GM12878 (cell line): ENCODE data around the gene NTSR1. TPM values are rescaled to one million over a fixed set of nuclear protein-coding genes. Genes with fewer than 3 reads are reported as not detected.

Experiments
- ATAC-seq: fragments of 200-7000 bp; cut with Tn5 transposase; 3 replicates; pipeline ENCODE4 v1.9.1; 2020; ENCODE audit warnings: mild to moderate bottlenecking, moderate library complexity
- BruUV-seq: library from RNA; stranded (reverse); fragments of 400-500 nt; replicated peaks from 2 replicates; lab custom pipeline; 2021; lab: Mats Ljungman, UMichigan
- CTCF ChIA-PET: fragments of 300-600 bp; sonication (Branson Sonifier 250); formaldehyde crosslinking; extraction: SDS; loops from one replicate; lab custom pipeline; 2021; ENCODE audit warnings: inconsistent platforms; lab: Yijun Ruan, JAX
- POLR2A ChIA-PET: fragments of 350-600 bp; formaldehyde crosslinking; extraction: SDS; loops from one replicate; lab custom pipeline; 2021; ENCODE audit warnings: inconsistent platforms; lab: Charles Lee
- RAD21 ChIA-PET: fragments of 300-600 bp; sonication (Branson Sonifier 250); formaldehyde crosslinking; loops from one replicate; lab custom pipeline; 2023; ENCODE audit warnings: antibody characterized with exemption; ENCODE audit not compliant: unreplicated experiment; lab: Charles Lee
- SMC1A ChIA-PET: fragments of 300-600 bp; sonication (Branson Sonifier 250); formaldehyde crosslinking; loops from one replicate; lab custom pipeline; 2023; ENCODE audit not compliant: unreplicated experiment, uncharacterized antibody; lab: Charles Lee
- DNase-seq: peaks from one replicate; pipeline ENCODE4 v3.0.0-alpha.2; 2011; ENCODE audit warnings: low read depth, low spot score
- FAIRE-seq: peaks from 3 replicates; lab custom pipeline; 2011; peaks lifted over from hg19 to GRCh38; lab: Jason Lieb, UNC
- H2AFZ ChIP-seq: 2 replicates; pipeline ENCODE4 v1.6.0; 2011; ENCODE audit warnings: low read depth, low read length, control low read depth; ENCODE audit not compliant: control insufficient read depth
- H3K27ac ChIP-seq: 2 replicates; pipeline ENCODE4 v1.5.1; 2011; ENCODE audit warnings: control low read depth; ENCODE audit not compliant: control insufficient read depth, insufficient read depth
- H3K27me3 ChIP-seq, 2 experiments: replicated peaks in 1 of 2; 2 replicates each; pipeline versions ENCODE4 v1.6.0 to v1.6.1; 2011; ENCODE audit warnings: low read length in 1 of 2; ENCODE audit not compliant: control insufficient read depth in 2 of 2, insufficient read depth in 2 of 2
- H3K36me3 ChIP-seq, 2 experiments: 2 replicates each; pipeline ENCODE4 v1.5.1; 2011; ENCODE audit warnings: low read length in 1 of 2; ENCODE audit not compliant: control insufficient read depth in 2 of 2, insufficient read depth in 2 of 2
- H3K4me1 ChIP-seq: 2 replicates; pipeline ENCODE4 v1.6.1; 2011; ENCODE audit warnings: mild to moderate bottlenecking, low read length, moderate library complexity, mixed read lengths; ENCODE audit not compliant: control insufficient read depth, insufficient read depth
- H3K4me2 ChIP-seq: 2 replicates; pipeline ENCODE4 v1.6.0; 2011; ENCODE audit warnings: control low read depth; ENCODE audit not compliant: control insufficient read depth, insufficient read depth
- H3K4me3 ChIP-seq: fragments of 200-600 bp; sonication (generic); 2 replicates; pipeline ENCODE4 v1.5.1; 2016
- H3K79me2 ChIP-seq: 2 replicates; pipeline ENCODE4 v1.6.0; 2011; ENCODE audit warnings: low read length; ENCODE audit not compliant: control insufficient read depth, insufficient read depth
- H3K9ac ChIP-seq: 2 replicates; pipeline ENCODE4 v1.8.0; 2011; ENCODE audit warnings: low read length, control low read depth, mixed read lengths; ENCODE audit not compliant: control insufficient read depth, insufficient read depth
- H3K9me3 ChIP-seq: replicated peaks from 3 replicates; pipeline ENCODE4 v1.5.1; 2011; ENCODE audit warnings: mild to moderate bottlenecking, low read length; ENCODE audit not compliant: control insufficient read depth, insufficient read depth
- H4K20me1 ChIP-seq: 2 replicates; pipeline ENCODE4 v1.6.0; 2011; ENCODE audit not compliant: control insufficient read depth, insufficient read depth
- BCL3 ChIP-seq: IDR thresholded peaks from 2 replicates; pipeline ENCODE4 v1.6.1; 2011; ENCODE audit warnings: borderline replicate concordance, low read depth, mild to moderate bottlenecking, moderate library complexity, low read length; ENCODE audit not compliant: insufficient read depth, poor library complexity, severe bottlenecking
- EZH2 ChIP-seq: IDR thresholded peaks from 2 replicates; pipeline ENCODE4 v1.6.1; 2012; ENCODE audit warnings: low read depth, mild to moderate bottlenecking, control low read depth, inconsistent platforms, low read length, borderline replicate concordance; ENCODE audit not compliant: control insufficient read depth
- KAT2A ChIP-seq: conservative IDR thresholded peaks from 2 replicates; pipeline ENCODE4 v1.6.1; 2011; ENCODE audit warnings: low read depth, low read length; ENCODE audit not compliant: control insufficient read depth
- RBBP5 ChIP-seq: fragments of 200-600 bp; sonication (generic); conservative IDR thresholded peaks from 2 replicates; pipeline ENCODE4 v1.6.1; 2016
- SKIL ChIP-seq: fragments of 450-650 bp; IDR thresholded peaks from 2 replicates; pipeline ENCODE4 v1.6.1; 2017; ENCODE audit warnings: mild to moderate bottlenecking, low read depth, inconsistent platforms; ENCODE audit not compliant: poor library complexity, severe bottlenecking
- TCF7 ChIP-seq: IDR thresholded peaks from 2 replicates; pipeline ENCODE4 v1.6.1; 2014; ENCODE audit warnings: antibody characterized with exemption, borderline replicate concordance
- ZNF274 ChIP-seq: IDR thresholded peaks from one replicate; pipeline ENCODE4 v1.8.0; 2011; ENCODE audit not compliant: insufficient read length, insufficient read depth
- ZNF384 ChIP-seq: IDR thresholded peaks from 2 replicates; pipeline ENCODE4 v1.6.1; 2012; ENCODE audit warnings: low read depth, mild to moderate bottlenecking, low read length, improper control_type of control experiment, borderline replicate concordance
- WGBS: methylation state at CpG from one replicate; pipeline ENCODE4 v1.1.6; 2016; ENCODE audit warnings: low lambda C conversion rate; ENCODE audit not compliant: insufficient replicate concordance, insufficient coverage; ENCODE audit errors: missing lambda C conversion rate; 5-methylcytosine and 5-hydroxymethylcytosine counted together
- in situ Hi-C: fragments of 300-500 bp; cut with MboI; formaldehyde crosslinking; loops from 9 replicates; pipeline ENCODE4 v1.14.3; 2018; ENCODE audit warnings: mixed read lengths
- intact Hi-C: fragments of 100-400 bp; cut with micrococcal nuclease; formaldehyde crosslinking; loops from one replicate; pipeline ENCODE4 v1.14.2; 2022; ENCODE audit not compliant: unreplicated experiment
- polyA plus RNA-seq, 11 experiments: library from polyadenylated mRNA; depleted of rRNA in 4 of 11; unstranded in 6 of 11; stranded (reverse) in 5 of 11; fragments of >200 nt; fragmentation: Nextera tagmentation in 4 of 11; fragmentation: Illumina TruSeq in 1 of 11; extraction: Ambion mirVana in 4 of 11; extraction: Trizol in 1 of 11; gene quantifications; 1 replicate in 1 of 11; 2 replicates in 10 of 11; pipeline versions ENCODE4 v1.2.1 to v1.2.3, GENCODE V29; 2011 to 2016; ENCODE audit warnings: inconsistent platforms in 2 of 11, missing spikeins in 2 of 11, low read depth in 1 of 11
- total RNA-seq, 4 experiments: library from RNA; depleted of rRNA in 3 of 4; stranded (reverse); fragments of >200 nt in 3 of 4; fragmentation: Illumina TruSeq in 1 of 4; extraction: Trizol in 1 of 4; gene quantifications; 2 replicates each; pipeline versions ENCODE4 v1.2.1 to v1.2.3, GENCODE V29; 2013 to 2021
- TF ChIP-seq, protein P1 (sequence below): fragments of 450-650 bp; IDR thresholded peaks from 2 replicates; pipeline ENCODE4 v1.6.1; 2017; ENCODE audit warnings: mild to moderate bottlenecking, moderate library complexity

The NTSR1 gene
- total and polyA plus RNA-seq, 10 of the 15 experiments (the other 5 are each of a cell fraction or from before 2014, with no cell fraction given), result not detected

GRCh38 chr20:62710221-62710885 is 1.7 kb downstream of the NTSR1 start:
- Histone ChIP-seq H3K4me3 (no peak overlapping the region), H4K20me1 (no peaks in the 10 kb centered on the region), H3K27me3 (peaks cover 0 to 7% of the 10 kb centered on the region in 2 experiments; a peak in 3 of 4 replicates), H3K27ac (no peak overlapping the region), H3K36me3 (no peaks in the 10 kb centered on the region), H3K4me2 (no peak overlapping the region), H2AFZ (no peak overlapping the region), H3K9me3 (no peaks in the 10 kb centered on the region), H3K9ac (no peak overlapping the region), H3K79me2 (no peaks in the 10 kb centered on the region), H3K4me1 (no peaks in the 10 kb centered on the region)
- intact Hi-C loops, result no loop called here
- no peak for FAIRE-seq
- CTCF ChIA-PET, result no interaction called here
- POLR2A ChIA-PET, result no interaction called here
- in situ Hi-C loops, result no loop called here
- BruUV-seq, result no TSS peak
- no peak for TF ChIP-seq KAT2A
- TF ChIP-seq, protein P1, sequence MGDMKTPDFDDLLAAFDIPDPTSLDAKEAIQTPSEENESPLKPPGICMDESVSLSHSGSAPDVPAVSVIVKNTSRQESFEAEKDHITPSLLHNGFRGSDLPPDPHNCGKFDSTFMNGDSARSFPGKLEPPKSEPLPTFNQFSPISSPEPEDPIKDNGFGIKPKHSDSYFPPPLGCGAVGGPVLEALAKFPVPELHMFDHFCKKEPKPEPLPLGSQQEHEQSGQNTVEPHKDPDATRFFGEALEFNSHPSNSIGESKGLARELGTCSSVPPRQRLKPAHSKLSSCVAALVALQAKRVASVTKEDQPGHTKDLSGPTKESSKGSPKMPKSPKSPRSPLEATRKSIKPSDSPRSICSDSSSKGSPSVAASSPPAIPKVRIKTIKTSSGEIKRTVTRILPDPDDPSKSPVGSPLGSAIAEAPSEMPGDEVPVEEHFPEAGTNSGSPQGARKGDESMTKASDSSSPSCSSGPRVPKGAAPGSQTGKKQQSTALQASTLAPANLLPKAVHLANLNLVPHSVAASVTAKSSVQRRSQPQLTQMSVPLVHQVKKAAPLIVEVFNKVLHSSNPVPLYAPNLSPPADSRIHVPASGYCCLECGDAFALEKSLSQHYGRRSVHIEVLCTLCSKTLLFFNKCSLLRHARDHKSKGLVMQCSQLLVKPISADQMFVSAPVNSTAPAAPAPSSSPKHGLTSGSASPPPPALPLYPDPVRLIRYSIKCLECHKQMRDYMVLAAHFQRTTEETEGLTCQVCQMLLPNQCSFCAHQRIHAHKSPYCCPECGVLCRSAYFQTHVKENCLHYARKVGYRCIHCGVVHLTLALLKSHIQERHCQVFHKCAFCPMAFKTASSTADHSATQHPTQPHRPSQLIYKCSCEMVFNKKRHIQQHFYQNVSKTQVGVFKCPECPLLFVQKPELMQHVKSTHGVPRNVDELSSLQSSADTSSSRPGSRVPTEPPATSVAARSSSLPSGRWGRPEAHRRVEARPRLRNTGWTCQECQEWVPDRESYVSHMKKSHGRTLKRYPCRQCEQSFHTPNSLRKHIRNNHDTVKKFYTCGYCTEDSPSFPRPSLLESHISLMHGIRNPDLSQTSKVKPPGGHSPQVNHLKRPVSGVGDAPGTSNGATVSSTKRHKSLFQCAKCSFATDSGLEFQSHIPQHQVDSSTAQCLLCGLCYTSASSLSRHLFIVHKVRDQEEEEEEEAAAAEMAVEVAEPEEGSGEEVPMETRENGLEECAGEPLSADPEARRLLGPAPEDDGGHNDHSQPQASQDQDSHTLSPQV, result no peak
- TF ChIP-seq EZH2, result no peak
- no peak for TF ChIP-seq RBBP5
- no peak for TF ChIP-seq ZNF274
- no peak for TF ChIP-seq TCF7
- no peak for TF ChIP-seq BCL3
- TF ChIP-seq ZNF384, result no peak
- TF ChIP-seq SKIL, result no peak
- ATAC-seq, result no peak
- SMC1A ChIA-PET, result no interaction called here
- DNase-seq, result no peak
- WGBS, result 50% methylated on average over 16 of the region's 20 CpGs
- RAD21 ChIA-PET, result no interaction called here
